GM12875 (cell line): ENCODE measurements around the gene LDLRAD3.

ENCODE experiments used
- H3K4me3 ChIP-seq: one replicate; pipeline ENCODE4 v1.5.1; 2011; ENCODE audit warnings: low read depth, low read length, control low read depth
- CTCF ChIP-seq: IDR thresholded peaks from 2 replicates; pipeline ENCODE4 v1.5.1; 2011; ENCODE audit warnings: low read depth, mild to moderate bottlenecking, control low read depth, inconsistent platforms, low read length, moderate library complexity, borderline replicate concordance; ENCODE audit not compliant: insufficient read depth

The LDLRAD3 gene

GRCh38 chr11:36141196-36141953 lies 197.5 kb downstream of the LDLRAD3 start:
- TF ChIP-seq CTCF, result no peak

DNA sequence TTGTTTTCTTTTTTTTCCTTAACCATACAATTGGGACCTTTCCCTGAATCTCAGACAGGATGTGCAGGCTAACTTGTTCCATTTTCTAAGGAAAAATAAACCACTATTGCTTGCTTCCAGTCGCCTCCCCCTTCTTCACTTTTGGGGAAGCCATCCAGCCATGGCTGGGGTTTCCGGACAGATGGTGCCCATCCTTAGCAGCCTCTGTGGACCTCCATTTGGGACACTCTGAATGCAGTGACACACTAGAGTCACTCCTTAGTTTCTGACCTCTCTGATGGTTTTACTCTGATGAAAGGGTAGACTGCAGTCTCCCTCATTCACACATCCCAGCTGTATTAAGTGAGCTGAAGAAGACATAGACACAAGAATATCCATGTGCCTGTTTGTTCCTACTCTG lies 198.1 kb downstream of the LDLRAD3 start:
- no peak overlapping the region for H3K4me3 ChIP-seq
- TF ChIP-seq CTCF, result no peak

More at GRCh38 chr11:36141196-36141953, 197.5 kb downstream of the LDLRAD3 start:
- no peak overlapping the region for H3K4me3 ChIP-seq

GRCh38 chr11:36142439-36142838 lies 198.6 kb downstream of the LDLRAD3 start:
- no peak overlapping the region for H3K4me3 ChIP-seq
- TF ChIP-seq CTCF, result no peak

DNA sequence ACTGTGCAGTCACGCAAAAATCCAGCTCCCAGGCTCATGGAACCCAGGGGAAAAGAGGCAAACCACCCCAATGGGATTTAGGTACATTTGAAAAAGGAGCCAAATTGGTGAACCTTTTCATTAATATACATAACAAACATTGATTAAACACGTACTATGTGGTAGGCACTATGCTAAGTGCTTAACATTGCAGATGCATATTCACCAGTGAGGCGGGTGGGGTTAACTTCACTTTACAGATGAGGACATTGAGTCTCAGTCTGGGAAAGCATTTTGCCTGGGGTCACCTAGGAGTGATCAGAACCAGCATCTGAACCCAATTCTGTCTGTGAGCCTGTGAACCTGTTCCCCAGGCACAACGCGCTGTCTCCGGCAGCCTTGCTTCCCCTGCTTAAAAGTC lies 199.0 kb downstream of the LDLRAD3 start:
- no peak overlapping the region for H3K4me3 ChIP-seq
- TF ChIP-seq CTCF, result no peak

GRCh38 chr11:36146437-36146836 lies 202.6 kb downstream of the LDLRAD3 start:
- H3K4me3 ChIP-seq, result no peak overlapping the region
- no peak for TF ChIP-seq CTCF

DNA sequence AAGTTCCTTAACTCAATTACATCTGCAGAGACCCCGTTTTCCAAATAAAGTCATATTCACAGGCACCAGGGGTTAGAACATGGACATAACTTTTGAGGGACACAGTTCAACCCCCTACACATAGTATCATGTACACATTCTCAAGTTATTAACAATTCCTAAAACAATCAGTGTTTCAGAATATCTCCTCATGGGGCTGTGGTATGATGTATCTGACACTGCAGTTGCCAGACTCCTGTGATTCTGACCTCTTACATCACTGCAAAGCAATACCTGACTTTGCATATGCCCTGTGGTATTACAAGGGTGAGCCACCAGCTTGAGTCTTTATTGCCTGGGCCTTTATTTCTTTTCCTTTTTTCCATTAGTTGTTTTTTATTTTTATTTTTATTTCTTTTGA lies 203.6 kb downstream of the LDLRAD3 start:
- no peak overlapping the region for H3K4me3 ChIP-seq
- TF ChIP-seq CTCF, result no peak

DNA sequence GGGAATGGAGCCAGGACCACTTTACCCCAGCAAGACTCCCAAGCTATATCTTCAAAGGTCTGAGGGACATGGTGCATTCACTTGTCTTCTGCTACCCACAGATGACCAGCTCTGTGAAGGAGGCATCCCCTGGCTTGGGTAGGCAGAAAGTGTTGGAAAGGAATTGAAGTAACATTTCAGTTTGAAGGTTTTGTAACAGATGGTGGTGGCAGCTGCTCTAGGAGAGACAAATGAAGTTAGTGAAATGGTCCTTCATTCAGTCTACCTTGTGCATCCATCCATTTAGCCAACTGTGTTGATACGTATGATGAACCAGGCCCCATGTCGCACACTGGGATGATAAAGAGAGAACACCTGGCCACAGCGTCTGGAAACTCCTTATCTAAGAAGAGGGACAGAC lies 204.8 kb downstream of the LDLRAD3 start:
- no peak for TF ChIP-seq CTCF
- H3K4me3 ChIP-seq, result no peak overlapping the region
